ENCODE data around the gene PTPN6. TPM values are rescaled to one million over a fixed set of nuclear protein-coding genes. Genes with fewer than 3 reads are reported as not detected.

PTPN6 gene
- total and polyA plus RNA-seq, 2 donors from 2014 or later: 38.0 to 70.8 TPM

DNA sequence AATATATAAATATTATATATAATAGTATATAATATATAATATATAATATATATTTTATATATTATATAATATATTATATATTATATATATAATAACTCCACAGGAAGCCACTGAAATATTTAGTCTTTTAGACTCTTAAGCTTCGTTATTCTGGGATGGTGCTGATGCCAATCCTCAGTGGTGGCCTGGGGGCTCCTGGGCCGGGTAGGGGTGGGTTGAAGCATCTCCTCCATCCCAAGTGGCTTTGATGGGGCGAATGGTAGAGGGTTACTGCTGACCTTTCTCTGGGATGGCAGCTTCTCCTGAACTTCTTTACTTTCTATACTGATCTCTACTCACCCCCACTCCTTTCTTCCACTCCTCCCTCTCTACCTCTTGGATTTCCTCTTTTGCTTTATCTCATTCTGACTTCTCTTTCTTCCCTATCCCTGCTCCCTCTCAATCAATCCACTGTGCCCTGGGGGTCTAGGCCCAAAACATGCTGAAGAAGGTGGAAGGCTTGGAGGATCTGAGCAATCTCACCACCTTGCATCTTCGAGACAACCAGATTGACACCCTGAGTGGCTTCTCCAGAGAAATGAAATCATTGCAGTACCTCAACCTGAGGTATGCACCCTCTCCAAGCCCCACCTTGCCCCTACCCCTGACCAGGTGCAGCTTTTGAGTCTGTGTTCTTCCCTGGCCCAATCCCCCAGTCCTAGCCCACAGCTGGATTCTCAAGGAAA is 41.6 kb upstream of the PTPN6 start:
- no peaks in the 10 kb centered on the region for H3K27me3 ChIP-seq (ENCODE audit: control insufficient read depth, insufficient read depth, low read length)
- no peak for DNase-seq
- FAIRE-seq: no peak
- no peak overlapping the region for H3K27ac ChIP-seq (ENCODE audit: low read depth in 2 of 2, low read length in 2 of 2)
- peaks cover 0 to 4% (median 0%) of the 10 kb centered on the region in 3 donors for H3K36me3 ChIP-seq (ENCODE audit: control insufficient read depth in 2 of 3, insufficient read depth in 3 of 3, low read length in 3 of 3)
- H3K4me1 ChIP-seq (ENCODE audit: control insufficient read depth in 2 of 3, insufficient read depth in 2 of 3, low read depth in 1 of 3, low read length in 3 of 3): peaks cover 0 to 10% (median 3%) of the 10 kb centered on the region in 3 donors
- H3K9ac ChIP-seq (ENCODE audit: low read length in 3 of 3): no peak overlapping the region
- TF ChIP-seq, protein P1, sequence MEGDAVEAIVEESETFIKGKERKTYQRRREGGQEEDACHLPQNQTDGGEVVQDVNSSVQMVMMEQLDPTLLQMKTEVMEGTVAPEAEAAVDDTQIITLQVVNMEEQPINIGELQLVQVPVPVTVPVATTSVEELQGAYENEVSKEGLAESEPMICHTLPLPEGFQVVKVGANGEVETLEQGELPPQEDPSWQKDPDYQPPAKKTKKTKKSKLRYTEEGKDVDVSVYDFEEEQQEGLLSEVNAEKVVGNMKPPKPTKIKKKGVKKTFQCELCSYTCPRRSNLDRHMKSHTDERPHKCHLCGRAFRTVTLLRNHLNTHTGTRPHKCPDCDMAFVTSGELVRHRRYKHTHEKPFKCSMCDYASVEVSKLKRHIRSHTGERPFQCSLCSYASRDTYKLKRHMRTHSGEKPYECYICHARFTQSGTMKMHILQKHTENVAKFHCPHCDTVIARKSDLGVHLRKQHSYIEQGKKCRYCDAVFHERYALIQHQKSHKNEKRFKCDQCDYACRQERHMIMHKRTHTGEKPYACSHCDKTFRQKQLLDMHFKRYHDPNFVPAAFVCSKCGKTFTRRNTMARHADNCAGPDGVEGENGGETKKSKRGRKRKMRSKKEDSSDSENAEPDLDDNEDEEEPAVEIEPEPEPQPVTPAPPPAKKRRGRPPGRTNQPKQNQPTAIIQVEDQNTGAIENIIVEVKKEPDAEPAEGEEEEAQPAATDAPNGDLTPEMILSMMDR (IDR thresholded peaks at IDR 0.05; ENCODE audit: borderline replicate concordance, extremely low read depth, insufficient read depth): no peak
- H3K4me3 ChIP-seq (ENCODE audit: low read length in 3 of 3): no peak overlapping the region
- no peaks in the 10 kb centered on the region for H3K9me3 ChIP-seq (ENCODE audit: control insufficient read depth in 2 of 3, insufficient read depth in 1 of 3, low read length in 3 of 3)
- intact Hi-C loops (cut with DNase I): no loop called here

DNA sequence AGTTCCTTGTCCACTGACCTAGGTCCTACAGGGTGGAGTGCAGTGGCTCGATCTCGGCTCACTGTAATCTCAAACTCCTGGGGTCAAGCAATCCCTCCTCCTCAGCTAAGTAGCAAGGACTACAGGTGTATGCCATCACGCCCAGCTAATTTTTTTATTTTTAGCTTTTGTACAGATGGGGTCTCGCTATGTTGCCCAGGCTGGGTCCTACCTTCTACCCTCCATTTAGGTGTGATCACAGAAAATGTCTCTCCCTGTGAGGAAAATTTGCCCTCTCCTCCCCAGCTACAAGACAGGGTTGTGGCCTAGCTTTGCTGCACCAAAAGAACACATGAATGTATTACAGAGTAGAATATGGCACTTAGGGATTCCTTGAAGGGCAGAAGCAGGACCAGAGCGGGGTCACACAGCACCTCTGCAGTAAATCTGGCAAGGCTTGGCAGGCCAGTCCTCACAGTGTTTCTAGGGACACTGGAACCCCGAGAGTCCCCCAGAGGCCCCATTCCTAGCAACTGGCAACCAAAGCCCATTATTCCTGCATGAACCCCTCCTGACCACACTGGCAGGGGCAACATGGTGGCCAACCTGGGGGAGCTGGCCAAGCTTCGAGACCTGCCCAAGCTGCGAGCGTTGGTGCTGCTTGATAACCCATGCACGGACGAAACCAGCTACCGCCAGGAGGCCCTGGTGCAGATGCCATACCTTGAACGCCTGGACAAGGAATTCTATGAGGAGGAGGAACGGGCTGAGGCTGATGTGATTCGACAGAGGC is 38.8 kb upstream of the PTPN6 start:
- intact Hi-C loops (cut with DNase I): no loop called here
- no peak overlapping the region for H3K4me3 ChIP-seq (ENCODE audit: low read length in 3 of 3)
- no peaks in the 10 kb centered on the region for H3K36me3 ChIP-seq (ENCODE audit: control insufficient read depth in 2 of 3, insufficient read depth in 3 of 3, low read length in 3 of 3)
- H3K27ac ChIP-seq (ENCODE audit: low read depth in 2 of 2, low read length in 2 of 2): no peak overlapping the region
- no peaks in the 10 kb centered on the region for H3K27me3 ChIP-seq (ENCODE audit: control insufficient read depth, insufficient read depth, low read length)
- no peak overlapping the region for H3K9ac ChIP-seq (ENCODE audit: low read length in 3 of 3)
- TF ChIP-seq, protein P1 (IDR thresholded peaks at IDR 0.05; ENCODE audit: borderline replicate concordance, extremely low read depth, insufficient read depth): no peak
- peaks cover 0 to 6% (median 0%) of the 10 kb centered on the region in 3 donors for H3K4me1 ChIP-seq (ENCODE audit: control insufficient read depth in 2 of 3, insufficient read depth in 2 of 3, low read depth in 1 of 3, low read length in 3 of 3)
- no peaks in the 10 kb centered on the region for H3K9me3 ChIP-seq (ENCODE audit: control insufficient read depth in 2 of 3, insufficient read depth in 1 of 3, low read length in 3 of 3)
- FAIRE-seq (no peak), DNase-seq (peak in 2 of 5 donors; percentile 32 to 33)

DNA sequence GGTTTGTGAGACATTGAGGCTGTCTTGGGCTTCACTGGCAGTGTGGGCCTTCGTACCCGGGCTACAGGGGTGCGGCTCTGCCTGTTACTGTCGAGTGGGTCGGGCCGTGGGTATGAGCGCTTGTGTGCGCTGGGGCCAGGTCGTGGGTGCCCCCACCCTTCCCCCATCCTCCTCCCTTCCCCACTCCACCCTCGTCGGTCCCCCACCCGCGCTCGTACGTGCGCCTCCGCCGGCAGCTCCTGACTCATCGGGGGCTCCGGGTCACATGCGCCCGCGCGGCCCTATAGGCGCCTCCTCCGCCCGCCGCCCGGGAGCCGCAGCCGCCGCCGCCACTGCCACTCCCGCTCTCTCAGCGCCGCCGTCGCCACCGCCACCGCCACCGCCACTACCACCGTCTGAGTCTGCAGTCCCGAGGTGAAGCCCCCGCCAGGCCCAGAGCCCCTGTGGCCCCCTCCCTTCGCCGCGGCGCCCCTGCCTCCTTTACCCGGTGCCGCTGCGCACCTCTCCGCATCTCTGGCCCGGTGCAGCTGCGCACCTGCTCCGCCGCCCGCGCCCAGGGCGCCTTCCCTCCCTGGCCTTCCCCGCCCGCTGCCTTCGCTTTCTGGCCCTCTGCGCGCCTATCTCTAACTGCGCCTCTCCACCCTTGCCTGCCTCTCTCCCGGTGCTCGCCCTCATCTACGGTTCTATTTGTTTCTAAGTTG is 36.8 kb upstream of the PTPN6 start, which contains the start of gene ENO2:
Gene ENO2, plus strand, starts transcription at position 335 of the 701 bp plus-strand sequence. CDS start 1,253 bp downstream, outside the sequence.
- intact Hi-C loops (cut with DNase I): no loop called here
- Histone ChIP-seq H3K9me3 (ENCODE audit: control insufficient read depth in 2 of 3, insufficient read depth in 1 of 3, low read length in 3 of 3) (no peaks in the 10 kb centered on the region), H3K27me3 (ENCODE audit: control insufficient read depth, insufficient read depth, low read length) (no peaks in the 10 kb centered on the region), H3K9ac (ENCODE audit: low read length in 3 of 3) (peak within 1 kb of the TSS in 1 of 3 donors; percentile 31), H3K36me3 (ENCODE audit: control insufficient read depth in 2 of 3, insufficient read depth in 3 of 3, low read length in 3 of 3) (no peaks in the 10 kb centered on the region), H3K27ac (ENCODE audit: low read depth in 2 of 2, low read length in 2 of 2) (no peak within 1 kb of the TSS), H3K4me1 (ENCODE audit: control insufficient read depth in 2 of 3, insufficient read depth in 2 of 3, low read depth in 1 of 3, low read length in 3 of 3) (peaks cover 0 to 6% (median 0%) of the 10 kb centered on the region in 3 donors), H3K4me3 (ENCODE audit: low read length in 3 of 3) (peak within 1 kb of the TSS; percentile 4 to 58 (median 55))
- FAIRE-seq (no peak), DNase-seq (peak; percentile 66 to 95 (median 82))
- TF ChIP-seq, protein P1 (IDR thresholded peaks at IDR 0.05; ENCODE audit: borderline replicate concordance, extremely low read depth, insufficient read depth): no peak

All from kidney (tissue), 14 donors.